GM06990 (cell line): ENCODE results near the gene ATP2A1.
"Not testable (repeated sequence)": the region's sequence is repeated elsewhere in the genome, so short reads cannot be mapped to it uniquely, and the experiment has no call there.

ENCODE experiments used
- DNase-seq: peaks from one replicate; pipeline ENCODE4 v3.0.0-alpha.2; 2011; ENCODE audit not compliant: insufficient read length; ENCODE audit errors: extremely low read depth
- H3K27me3 ChIP-seq: replicated peaks from 2 replicates; pipeline ENCODE4 v1.6.0; 2011; ENCODE audit warnings: low read length; ENCODE audit not compliant: control insufficient read depth, insufficient read depth
- H3K36me3 ChIP-seq: 2 replicates; pipeline ENCODE4 v1.5.1; 2011; ENCODE audit warnings: low read length; ENCODE audit not compliant: control insufficient read depth, insufficient read depth
- H3K4me3 ChIP-seq: replicated peaks from 2 replicates; pipeline ENCODE4 v1.5.1; 2011; ENCODE audit warnings: low read depth, mild to moderate bottlenecking, control low read depth, low read length
- TF ChIP-seq, protein P1 (sequence below): IDR thresholded peaks from 2 replicates; pipeline ENCODE4 v1.5.1; 2011; ENCODE audit warnings: low read length, control low read depth, mild to moderate bottlenecking, inconsistent platforms; ENCODE audit not compliant: insufficient read depth, poor library complexity, severe bottlenecking

The ATP2A1 gene

DNA sequence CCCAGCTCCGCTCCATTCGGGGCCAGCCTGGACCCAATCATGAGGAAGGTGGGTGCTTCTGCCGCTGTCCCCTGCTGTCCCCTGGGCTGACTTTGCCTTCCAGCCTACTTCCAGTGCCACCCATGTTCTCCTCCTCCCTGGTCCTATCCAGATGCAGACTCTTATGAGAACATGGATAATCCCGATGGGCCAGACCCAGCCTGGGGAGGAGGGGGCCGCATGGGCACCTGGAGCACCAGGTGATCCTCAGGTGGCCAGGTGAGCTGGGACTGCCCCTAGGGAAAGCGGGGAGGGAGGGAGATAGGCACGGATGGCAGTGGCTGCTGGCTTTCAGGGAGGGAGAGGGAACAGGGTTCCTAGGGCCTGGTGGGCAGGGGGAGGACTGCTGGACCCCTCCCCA, 60.4 kb downstream of the ATP2A1 start:
- H3K27me3 ChIP-seq, result no peaks in the 10 kb centered on the region
- DNase-seq, result no peak
- no peak overlapping the region for H3K4me3 ChIP-seq
- TF ChIP-seq, protein P1, sequence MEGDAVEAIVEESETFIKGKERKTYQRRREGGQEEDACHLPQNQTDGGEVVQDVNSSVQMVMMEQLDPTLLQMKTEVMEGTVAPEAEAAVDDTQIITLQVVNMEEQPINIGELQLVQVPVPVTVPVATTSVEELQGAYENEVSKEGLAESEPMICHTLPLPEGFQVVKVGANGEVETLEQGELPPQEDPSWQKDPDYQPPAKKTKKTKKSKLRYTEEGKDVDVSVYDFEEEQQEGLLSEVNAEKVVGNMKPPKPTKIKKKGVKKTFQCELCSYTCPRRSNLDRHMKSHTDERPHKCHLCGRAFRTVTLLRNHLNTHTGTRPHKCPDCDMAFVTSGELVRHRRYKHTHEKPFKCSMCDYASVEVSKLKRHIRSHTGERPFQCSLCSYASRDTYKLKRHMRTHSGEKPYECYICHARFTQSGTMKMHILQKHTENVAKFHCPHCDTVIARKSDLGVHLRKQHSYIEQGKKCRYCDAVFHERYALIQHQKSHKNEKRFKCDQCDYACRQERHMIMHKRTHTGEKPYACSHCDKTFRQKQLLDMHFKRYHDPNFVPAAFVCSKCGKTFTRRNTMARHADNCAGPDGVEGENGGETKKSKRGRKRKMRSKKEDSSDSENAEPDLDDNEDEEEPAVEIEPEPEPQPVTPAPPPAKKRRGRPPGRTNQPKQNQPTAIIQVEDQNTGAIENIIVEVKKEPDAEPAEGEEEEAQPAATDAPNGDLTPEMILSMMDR, result no peak
- H3K36me3 ChIP-seq, result peaks cover 34% of the 10 kb centered on the region

DNA sequence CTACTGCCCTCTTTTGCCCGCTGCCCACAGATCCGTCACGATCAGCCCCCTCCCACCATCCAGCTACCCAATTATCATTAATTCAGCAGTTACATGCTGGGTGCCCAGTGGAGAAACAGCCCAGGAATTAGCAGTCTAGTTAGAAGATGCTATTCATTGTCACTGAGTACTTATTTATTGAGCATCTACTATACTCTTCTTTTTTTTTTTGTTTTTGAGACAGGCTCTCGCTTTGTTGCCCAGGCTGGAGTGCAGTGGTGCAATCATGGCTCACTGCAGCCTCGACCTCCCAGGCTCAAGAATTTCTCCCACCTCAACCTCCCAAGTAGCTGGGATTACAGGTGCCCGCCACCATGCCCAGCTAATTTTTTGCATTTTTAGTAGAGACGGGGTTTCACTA, 61.5 kb downstream of the ATP2A1 start:
- not testable (repeated sequence) for H3K27me3 ChIP-seq, H3K4me3 ChIP-seq, DNase-seq
- H3K36me3 ChIP-seq, result peaks cover 27% of the 10 kb centered on the region

DNA sequence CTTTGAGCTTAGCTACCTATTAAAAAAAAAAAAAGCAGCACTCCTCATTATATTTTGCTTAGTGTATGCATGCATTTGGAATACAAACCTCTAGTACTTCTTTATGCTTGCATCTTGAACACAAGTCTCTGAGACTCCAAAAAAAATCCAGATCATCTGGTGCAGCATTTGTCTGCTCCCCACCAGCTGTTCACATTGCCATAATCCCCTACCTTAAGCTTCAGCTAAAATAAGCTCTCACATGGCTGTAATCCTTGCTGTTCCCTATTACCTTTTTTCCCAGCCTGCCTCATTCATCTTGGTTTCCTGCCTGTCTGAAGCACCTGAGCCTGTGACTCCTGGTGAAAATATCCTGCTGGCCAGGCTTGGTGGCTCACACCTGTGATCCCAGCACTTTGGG, 65.0 kb downstream of the ATP2A1 start:
- Histone ChIP-seq H3K4me3 (no peak overlapping the region), H3K36me3 (peaks cover 10% of the 10 kb centered on the region), H3K27me3 (no peaks in the 10 kb centered on the region)
- DNase-seq, result no peak
- TF ChIP-seq, protein P1, result no peak

DNA sequence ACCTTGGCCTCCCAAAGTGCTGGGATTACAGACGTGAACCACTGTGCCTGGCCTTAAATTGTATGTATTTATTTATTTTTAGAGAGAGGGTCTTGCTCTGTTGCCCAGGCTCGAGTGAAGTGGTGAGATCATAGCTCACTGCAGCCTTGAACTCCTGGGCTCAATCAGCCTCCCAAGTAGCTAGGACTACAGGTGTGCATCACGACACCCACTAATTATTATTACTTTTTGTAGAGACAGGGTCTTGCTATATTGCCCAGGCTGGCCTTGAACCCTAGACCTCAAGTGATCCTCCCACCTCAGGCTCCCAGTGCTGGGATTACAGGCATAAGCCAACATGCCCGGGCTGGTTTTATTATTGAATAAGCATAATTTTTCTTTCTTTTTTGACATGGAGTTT, 68.4 kb downstream of the ATP2A1 start:
- no peak for DNase-seq
- TF ChIP-seq, protein P1, result no peak
- no peaks in the 10 kb centered on the region for H3K36me3 ChIP-seq
- no peaks in the 10 kb centered on the region for H3K27me3 ChIP-seq
- no peak overlapping the region for H3K4me3 ChIP-seq

DNA sequence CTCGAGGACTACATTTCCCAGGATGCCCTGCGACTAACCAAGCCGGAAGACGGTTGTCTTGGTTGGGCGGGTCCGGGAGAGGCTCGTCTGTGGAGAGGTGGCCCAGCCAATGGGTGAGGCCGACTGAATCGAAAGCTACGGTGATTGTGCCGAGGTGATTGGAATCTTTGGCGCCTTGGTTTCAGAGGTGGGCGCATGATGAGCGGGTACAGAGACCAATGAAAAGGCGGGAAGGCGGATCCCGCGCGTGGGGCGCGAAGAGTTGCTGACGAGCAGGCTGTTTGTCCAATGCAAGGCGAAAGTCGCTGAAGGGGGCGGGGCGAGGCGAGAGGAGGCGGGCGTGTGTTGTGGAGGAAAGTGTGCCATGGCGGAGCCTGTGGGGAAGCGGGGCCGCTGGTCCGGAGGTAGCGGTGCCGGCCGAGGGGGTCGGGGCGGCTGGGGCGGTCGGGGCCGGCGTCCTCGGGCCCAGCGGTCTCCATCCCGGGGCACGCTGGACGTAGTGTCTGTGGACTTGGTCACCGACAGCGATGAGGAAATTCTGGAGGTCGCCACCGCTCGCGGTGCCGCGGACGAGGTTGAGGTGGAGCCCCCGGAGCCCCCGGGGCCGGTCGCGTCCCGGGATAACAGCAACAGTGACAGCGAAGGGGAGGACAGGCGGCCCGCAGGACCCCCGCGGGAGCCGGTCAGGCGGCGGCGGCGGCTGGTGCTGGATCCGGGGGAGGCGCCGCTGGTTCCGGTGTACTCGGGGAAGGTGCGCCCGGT, 72.5 kb downstream of the ATP2A1 start, which contains the start of gene NFATC2IP:
Gene NFATC2IP, plus strand, starts transcription at position 290 of the 762 bp plus-strand sequence. Its CDS starts 75 bp downstream, at position 365.
- no peaks in the 10 kb centered on the region for H3K27me3 ChIP-seq
- peaks cover 15% of the 10 kb centered on the region for H3K36me3 ChIP-seq
- TF ChIP-seq, protein P1, result no peak
- peak; percentile 99 for DNase-seq
- peak within 1 kb of the TSS; percentile 87 for H3K4me3 ChIP-seq

DNA sequence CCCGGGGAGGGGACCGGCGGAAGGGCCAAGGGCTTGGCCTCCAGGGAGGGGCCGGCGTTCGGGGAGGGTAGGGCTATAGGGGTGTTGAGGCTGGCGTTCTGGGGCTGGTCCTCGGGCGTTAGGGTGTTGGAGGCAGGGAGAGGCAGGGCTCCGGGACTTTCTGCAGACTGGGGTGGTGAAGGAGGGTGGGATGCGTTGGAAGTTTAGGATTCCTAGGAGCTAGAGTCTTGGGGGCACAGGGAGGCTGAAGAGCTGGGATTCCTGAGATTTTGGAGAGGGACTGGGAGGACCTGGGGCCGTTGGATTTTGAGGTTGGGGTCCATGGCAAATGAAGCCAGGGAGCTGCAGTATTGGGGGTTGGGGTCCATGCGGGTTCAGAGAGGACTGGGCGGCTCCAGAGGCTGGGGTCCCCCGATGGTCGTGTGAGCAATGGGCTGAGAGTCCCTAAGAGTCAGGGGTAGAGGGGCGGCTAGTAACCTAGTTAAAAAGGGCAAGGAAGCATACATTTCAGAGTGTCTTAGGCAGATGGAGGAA, 73.2 kb downstream of the ATP2A1 start:
- Histone ChIP-seq H3K36me3 (peaks cover 22% of the 10 kb centered on the region), H3K4me3 (peak overlapping the region; percentile 87), H3K27me3 (no peaks in the 10 kb centered on the region)
- TF ChIP-seq, protein P1, result no peak
- no peak for DNase-seq
